Measurements from ENCODE around the gene TMEM131L. TPM values are rescaled to one million over a fixed set of nuclear protein-coding genes. Genes with fewer than 3 reads are reported as not detected.

The TMEM131L gene
- total RNA-seq, 1 donor from 2014 or later = 42.4 TPM

DNA sequence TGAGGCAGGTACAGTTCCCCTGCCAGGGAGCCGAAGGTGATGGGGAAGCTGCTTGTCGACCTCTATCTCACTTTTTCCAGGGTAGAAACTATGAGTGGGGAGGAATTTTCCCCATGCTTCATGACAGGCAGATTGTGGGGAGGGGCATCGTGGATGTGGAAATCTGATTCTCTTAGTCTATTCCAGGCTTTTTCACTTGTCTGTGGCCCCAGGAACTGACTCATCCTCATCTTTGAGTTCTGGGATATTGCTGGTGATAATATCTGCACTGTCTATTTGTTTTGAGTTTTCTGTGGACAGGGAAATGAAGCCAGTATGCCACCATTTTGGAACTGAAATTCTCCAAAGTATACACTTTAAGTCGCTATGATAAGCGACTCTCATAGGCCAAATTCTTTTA lies 210.3 kb downstream of the TMEM131L start:
- FAIRE-seq = no peak

DNA sequence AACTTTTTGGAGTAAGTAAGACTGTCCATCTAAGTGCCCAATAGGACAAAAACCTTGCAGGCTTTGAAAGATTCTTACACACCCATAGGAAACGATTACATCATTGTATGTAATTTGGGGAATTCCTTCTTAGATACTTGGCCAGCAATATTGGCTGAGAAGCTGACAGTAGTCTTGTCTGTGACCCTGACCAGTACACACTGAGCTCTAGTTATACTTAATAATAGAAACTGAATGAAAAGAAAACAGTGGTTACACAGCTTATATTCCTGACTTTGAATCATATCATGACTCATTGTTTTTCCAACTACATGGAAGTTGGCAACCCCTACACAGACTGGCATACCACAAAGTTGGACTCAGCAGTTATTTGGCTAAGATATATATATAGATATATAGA lies 210.8 kb downstream of the TMEM131L start:
- FAIRE-seq = no peak
- no peak for DNase-seq (ENCODE audit: low spot score in 2 of 2)

More for the DNA sequence above, 210.3 kb downstream of the TMEM131L start:
- no peak for DNase-seq (ENCODE audit: low spot score in 2 of 2)

- DNase-seq (ENCODE audit: low spot score in 2 of 2) = no peak
- no peak for FAIRE-seq
Observed at GRCh38 chr4:153679486-153679885, 213.3 kb downstream of the TMEM131L start.

- DNase-seq (ENCODE audit: low spot score in 2 of 2) (no peak), FAIRE-seq (no peak)
Observed at GRCh38 chr4:153683763-153684181, 217.6 kb downstream of the TMEM131L start.

DNA sequence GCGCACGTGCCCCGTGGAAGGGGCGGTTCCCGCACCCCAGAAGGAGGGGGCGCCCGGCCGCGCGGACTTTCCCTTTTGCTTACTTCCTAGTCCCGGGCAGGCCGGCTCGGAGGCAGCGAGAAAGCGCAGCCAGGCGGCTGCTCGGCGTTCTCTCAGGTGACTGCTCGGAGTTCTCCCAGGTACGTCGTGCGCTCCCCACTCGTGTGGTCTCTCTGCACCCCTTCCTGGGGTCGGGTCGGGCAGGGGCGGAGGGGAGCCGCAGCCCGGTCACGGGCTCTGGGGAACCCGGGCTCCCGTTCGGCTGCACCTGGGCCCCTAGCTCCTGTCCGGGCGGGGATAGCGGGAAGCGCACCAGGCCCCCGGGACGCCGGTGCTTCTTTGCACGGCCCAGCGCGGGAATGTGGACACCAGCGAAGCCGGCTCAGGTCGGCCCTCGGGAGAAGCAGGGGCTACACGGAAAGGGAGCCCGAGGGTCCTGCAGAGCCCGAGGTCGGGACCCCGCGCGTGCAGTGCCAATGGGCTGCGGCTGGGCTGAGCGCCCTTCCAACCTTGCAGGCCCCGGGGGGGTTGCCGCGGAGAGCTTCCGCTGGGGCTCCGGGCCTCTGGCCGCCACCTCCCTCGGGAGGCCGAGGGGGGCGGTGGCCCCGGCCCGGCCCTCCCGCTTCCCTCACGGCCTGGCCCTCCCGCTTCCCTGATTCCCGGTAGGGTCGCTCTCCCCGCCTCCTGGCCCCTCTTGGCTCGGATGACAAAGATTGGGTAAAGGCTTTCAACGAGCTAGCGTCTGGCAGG lies 218.2 kb downstream of the TMEM131L start, which contains the start of gene TLR2:
Gene TLR2 (plus strand): TSS at position 99 of the 789 bp plus-strand sequence. CDS start 18,628 bp downstream, outside the sequence.
- DNase-seq (ENCODE audit: low spot score in 2 of 2) = peak; percentile 57 to 58
- FAIRE-seq = no peak

DNA sequence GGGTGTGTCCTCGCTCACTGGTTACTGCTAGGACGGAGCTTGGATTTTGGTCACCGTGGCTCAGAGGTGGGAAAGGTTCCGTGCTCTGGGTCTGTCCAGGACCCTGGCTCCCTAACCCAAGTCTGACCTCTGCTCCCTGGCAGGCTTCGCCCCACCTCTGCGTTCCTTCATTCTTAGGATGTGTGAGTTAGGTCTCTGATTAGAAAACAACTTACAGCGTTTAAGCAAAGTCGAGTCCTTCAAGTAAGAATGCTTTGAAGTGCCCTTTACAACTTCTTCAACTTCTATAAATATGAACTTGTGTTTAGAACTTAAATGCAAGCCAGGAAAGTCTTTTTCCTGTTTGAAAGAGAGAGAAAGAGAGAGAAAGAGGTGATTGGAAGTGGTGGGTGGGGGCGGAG lies 218.8 kb downstream of the TMEM131L start:
- no peak for FAIRE-seq
- no peak for DNase-seq (ENCODE audit: low spot score in 2 of 2)

Other genes starting within 250 kb of the TMEM131L start
- gene MND1, start 121.7 kb upstream of the TMEM131L start, total RNA-seq = 3.7 TPM
- gene TLR2, start 217.9 kb downstream of the TMEM131L start, total RNA-seq = 0.82 TPM

Measured in frontal cortex (tissue), 4 donors.